IPS-15b (cell line): ENCODE results near the gene PAX2.

ENCODE experiments used
- H3K27me3 ChIP-seq: one replicate; pipeline ENCODE4 v1.6.1; 2013; ENCODE audit warnings: low read length; ENCODE audit not compliant: control insufficient read depth, insufficient read depth
- H3K36me3 ChIP-seq: one replicate; pipeline ENCODE4 v1.6.1; 2013; ENCODE audit warnings: low read length; ENCODE audit not compliant: control insufficient read depth, insufficient read depth
- H3K4me1 ChIP-seq: one replicate; pipeline ENCODE4 v1.6.1; 2013; ENCODE audit warnings: mild to moderate bottlenecking, low read length; ENCODE audit not compliant: control insufficient read depth, insufficient read depth
- H3K4me3 ChIP-seq: one replicate; pipeline ENCODE4 v1.5.1; 2013; ENCODE audit warnings: low read depth, low read length
- H3K9ac ChIP-seq: one replicate; pipeline ENCODE4 v1.6.1; 2013; ENCODE audit warnings: low read depth, mild to moderate bottlenecking, low read length
- H3K9me3 ChIP-seq: one replicate; pipeline ENCODE4 v1.6.1; 2013; ENCODE audit warnings: mild to moderate bottlenecking, low read length; ENCODE audit not compliant: control insufficient read depth, insufficient read depth

The PAX2 gene

DNA sequence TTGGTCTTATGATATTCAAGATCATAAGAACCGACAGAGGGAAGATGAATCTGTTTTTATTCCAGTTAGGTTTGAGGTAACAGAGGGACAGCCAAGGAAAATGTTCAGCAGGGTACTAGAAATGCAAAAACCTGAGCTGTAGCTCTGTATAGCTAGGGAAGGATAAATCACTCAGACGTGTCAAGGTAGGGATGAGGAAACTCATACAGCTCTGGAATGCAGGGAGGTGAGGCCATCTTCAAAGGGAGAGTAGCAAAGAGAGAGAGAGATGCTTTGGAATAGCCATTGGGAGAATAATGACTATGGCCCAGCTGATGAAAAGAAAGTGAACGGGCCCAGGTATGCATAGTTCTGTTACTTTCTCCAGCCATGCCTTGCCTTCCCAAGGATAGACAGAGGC is 77.8 kb downstream of the PAX2 start:
- no peaks in the 10 kb centered on the region for H3K9me3 ChIP-seq
- no peak overlapping the region for H3K9ac ChIP-seq
- H3K27me3 ChIP-seq = peaks cover 92% of the 10 kb centered on the region
- no peaks in the 10 kb centered on the region for H3K36me3 ChIP-seq
- no peaks in the 10 kb centered on the region for H3K4me1 ChIP-seq
- no peak overlapping the region for H3K4me3 ChIP-seq

DNA sequence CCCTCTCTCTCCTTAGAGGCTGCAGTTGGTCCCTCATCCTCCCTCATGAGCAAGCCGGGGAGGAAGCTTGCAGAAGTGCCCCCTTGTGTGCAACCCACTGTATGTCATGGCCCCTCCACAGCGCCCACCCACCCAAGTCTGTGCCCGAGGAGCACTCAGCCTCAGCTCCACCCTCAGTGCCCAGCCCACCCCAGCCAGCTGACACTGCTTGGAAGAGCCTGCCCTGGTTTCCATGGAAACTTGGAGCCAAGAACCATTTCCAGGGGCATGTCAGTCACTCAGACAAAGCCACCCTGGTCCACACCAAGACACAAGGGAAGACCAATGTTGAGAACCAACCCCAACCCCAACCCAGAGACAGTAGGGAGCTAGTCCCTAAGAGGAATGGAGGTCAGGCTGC is 79.5 kb downstream of the PAX2 start:
- Histone ChIP-seq H3K27me3 (peaks cover 97% of the 10 kb centered on the region), H3K9me3 (no peaks in the 10 kb centered on the region), H3K4me1 (no peaks in the 10 kb centered on the region), H3K4me3 (no peak overlapping the region), H3K36me3 (no peaks in the 10 kb centered on the region), H3K9ac (no peak overlapping the region)

DNA sequence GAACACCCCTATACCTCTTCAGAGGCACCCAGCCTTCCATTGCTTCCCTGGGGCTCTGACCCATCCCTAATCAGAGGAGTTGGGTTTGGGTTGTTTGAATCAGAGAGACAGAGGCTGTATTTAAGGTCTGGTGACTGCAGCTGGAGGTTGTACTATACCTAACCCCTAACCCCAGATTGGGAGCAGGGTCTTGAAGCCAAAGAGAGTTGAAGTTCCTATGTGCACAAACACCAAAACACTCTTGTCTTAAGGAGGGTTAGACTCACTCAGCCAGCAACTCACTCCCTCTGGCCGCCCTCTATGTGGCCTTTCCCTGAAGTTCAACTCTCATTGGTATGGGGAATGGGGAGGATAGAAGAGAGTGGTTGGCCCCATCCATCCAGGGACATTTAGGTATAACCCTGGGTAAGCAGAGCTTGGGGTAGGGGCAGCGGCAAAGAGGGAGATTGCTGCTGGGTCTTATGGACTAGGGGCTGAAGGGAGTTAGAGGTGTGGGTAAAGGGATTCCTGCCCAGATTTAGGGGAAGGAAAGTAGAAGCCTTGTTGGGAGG is 80.0 kb downstream of the PAX2 start:
- H3K4me1 ChIP-seq = peaks cover 3% of the 10 kb centered on the region

DNA sequence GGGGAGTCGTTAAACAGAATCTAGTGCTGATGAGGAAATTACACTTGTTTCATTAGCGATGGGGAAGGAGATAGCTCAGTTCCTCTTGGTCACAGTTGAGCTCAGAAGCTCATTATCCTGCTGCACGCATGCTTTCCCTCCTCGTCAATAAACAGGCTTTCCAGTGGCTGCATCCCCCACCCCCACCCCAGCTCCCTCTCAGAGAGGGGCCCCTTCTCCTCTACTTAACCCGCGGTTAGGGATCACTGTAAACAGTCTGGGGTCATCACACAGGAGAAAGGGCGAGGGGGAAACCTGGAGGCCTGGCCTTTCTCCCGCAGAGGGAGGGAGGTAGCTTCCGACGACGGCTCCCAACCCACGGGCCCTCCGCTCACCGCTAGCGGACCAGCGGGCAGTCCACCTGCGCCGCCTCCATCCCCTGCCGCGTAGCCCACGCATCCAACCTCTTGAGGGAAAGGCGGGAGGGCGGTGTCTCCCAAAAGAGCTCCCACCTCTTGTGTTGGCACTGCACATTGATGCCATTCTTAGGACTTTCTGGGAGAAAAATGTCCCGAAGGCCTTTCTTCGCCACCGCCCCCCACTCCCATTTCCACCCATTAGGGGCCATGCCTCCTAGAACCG is 80.8 kb downstream of the PAX2 start:
- Histone ChIP-seq H3K9me3 (no peaks in the 10 kb centered on the region), H3K9ac (no peak overlapping the region), H3K4me1 (peaks cover 3% of the 10 kb centered on the region), H3K27me3 (peaks cover 97% of the 10 kb centered on the region), H3K4me3 (peak overlapping the region; percentile 41), H3K36me3 (no peaks in the 10 kb centered on the region)

More for the DNA sequence above, 80.0 kb downstream of the PAX2 start:
- no peak overlapping the region for H3K9ac ChIP-seq
- no peaks in the 10 kb centered on the region for H3K36me3 ChIP-seq
- no peaks in the 10 kb centered on the region for H3K9me3 ChIP-seq
- peaks cover 97% of the 10 kb centered on the region for H3K27me3 ChIP-seq
- H3K4me3 ChIP-seq = no peak overlapping the region

DNA sequence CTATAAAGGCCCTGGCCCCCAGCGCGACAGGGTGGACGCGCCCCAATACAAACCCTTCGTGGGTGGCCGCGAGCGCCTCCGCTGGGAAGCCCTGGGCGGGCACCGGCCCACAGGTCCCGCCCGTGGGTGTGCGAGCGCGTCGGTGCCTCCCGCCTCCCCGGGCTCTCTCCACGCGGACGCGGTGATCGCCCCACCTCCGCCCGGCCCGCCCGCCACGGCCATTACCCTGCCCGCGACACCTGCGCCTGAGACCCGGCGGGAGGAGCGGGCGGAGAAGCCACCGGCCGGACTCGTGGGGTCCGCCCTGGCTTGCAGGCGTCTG is 81.2 kb downstream of the PAX2 start:
- Histone ChIP-seq H3K27me3 (peaks cover 97% of the 10 kb centered on the region), H3K4me3 (peak overlapping the region; percentile 41), H3K9me3 (no peaks in the 10 kb centered on the region), H3K4me1 (peaks cover 3% of the 10 kb centered on the region), H3K36me3 (no peaks in the 10 kb centered on the region), H3K9ac (no peak overlapping the region)

DNA sequence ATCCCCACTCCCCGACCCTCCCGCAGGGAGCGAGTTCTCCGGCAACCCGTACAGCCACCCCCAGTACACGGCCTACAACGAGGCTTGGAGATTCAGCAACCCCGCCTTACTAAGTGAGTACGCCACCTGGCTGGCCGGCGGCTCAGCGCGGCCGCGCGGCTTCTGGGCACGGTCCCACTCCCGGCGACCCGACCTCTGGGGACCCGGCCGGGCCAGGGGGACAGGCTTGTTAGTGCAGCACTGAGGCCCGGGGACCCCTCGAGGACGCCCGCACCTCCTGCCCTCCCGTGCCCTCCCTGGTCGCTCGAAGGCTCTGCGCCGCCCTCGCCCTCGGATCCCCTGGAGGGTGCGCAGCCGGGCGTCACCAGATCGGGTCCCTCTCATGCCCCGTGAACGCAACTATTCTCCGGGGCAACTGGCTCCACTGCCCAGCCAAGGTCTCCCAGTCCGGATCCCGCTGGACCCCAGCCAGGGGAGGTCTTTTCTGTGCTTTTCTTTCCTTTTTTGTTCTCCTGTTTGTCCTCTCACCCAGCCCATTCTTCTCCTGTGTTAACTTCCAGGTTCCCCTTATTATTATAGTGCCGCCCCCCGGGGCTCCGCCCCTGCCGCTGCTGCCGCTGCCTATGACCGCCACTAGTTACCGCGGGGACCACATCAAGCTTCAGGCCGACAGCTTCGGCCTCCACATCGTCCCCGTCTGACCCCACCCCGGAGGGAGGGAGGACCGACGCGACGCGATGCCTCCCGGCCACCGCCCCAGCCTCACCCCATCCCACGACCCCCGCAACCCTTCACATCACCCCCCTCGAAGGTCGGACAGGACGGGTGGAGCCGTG is 81.8 kb downstream of the PAX2 start:
- Histone ChIP-seq H3K36me3 (no peaks in the 10 kb centered on the region), H3K4me3 (peak overlapping the region; percentile 41), H3K9ac (no peak overlapping the region), H3K4me1 (peaks cover 3% of the 10 kb centered on the region), H3K27me3 (peaks cover 97% of the 10 kb centered on the region), H3K9me3 (no peaks in the 10 kb centered on the region)

DNA sequence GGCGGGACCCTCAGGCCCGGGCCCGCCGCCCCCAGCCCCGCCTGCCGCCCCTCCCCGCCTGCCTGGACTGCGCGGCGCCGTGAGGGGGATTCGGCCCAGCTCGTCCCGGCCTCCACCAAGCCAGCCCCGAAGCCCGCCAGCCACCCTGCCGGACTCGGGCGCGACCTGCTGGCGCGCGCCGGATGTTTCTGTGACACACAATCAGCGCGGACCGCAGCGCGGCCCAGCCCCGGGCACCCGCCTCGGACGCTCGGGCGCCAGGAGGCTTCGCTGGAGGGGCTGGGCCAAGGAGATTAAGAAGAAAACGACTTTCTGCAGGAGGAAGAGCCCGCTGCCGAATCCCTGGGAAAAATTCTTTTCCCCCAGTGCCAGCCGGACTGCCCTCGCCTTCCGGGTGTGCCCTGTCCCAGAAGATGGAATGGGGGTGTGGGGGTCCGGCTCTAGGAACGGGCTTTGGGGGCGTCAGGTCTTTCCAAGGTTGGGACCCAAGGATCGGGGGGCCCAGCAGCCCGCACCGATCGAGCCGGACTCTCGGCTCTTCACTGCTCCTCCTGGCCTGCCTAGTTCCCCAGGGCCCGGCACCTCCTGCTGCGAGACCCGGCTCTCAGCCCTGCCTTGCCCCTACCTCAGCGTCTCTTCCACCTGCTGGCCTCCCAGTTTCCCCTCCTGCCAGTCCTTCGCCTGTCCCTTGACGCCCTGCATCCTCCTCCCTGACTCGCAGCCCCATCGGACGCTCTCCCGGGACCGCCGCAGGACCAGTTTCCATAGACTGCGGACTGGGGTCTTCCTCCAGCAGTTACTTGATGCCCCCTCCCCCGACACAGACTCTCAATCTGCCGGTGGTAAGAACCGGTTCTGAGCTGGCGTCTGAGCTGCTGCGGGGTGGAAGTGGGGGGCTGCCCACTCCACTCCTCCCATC is 82.7 kb downstream of the PAX2 start:
- Histone ChIP-seq H3K9me3 (no peaks in the 10 kb centered on the region), H3K36me3 (no peaks in the 10 kb centered on the region), H3K9ac (no peak overlapping the region), H3K4me3 (peak overlapping the region; percentile 52), H3K4me1 (peaks cover 3% of the 10 kb centered on the region), H3K27me3 (peaks cover 97% of the 10 kb centered on the region)

DNA sequence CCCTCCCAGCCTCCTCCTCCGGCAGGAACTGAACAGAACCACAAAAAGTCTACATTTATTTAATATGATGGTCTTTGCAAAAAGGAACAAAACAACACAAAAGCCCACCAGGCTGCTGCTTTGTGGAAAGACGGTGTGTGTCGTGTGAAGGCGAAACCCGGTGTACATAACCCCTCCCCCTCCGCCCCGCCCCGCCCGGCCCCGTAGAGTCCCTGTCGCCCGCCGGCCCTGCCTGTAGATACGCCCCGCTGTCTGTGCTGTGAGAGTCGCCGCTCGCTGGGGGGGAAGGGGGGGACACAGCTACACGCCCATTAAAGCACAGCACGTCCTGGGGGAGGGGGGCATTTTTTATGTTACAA is 83.3 kb downstream of the PAX2 start:
- Histone ChIP-seq H3K4me3 (peak overlapping the region; percentile 52), H3K36me3 (no peaks in the 10 kb centered on the region), H3K27me3 (peaks cover 97% of the 10 kb centered on the region), H3K9ac (no peak overlapping the region), H3K9me3 (no peaks in the 10 kb centered on the region), H3K4me1 (peaks cover 3% of the 10 kb centered on the region)

DNA sequence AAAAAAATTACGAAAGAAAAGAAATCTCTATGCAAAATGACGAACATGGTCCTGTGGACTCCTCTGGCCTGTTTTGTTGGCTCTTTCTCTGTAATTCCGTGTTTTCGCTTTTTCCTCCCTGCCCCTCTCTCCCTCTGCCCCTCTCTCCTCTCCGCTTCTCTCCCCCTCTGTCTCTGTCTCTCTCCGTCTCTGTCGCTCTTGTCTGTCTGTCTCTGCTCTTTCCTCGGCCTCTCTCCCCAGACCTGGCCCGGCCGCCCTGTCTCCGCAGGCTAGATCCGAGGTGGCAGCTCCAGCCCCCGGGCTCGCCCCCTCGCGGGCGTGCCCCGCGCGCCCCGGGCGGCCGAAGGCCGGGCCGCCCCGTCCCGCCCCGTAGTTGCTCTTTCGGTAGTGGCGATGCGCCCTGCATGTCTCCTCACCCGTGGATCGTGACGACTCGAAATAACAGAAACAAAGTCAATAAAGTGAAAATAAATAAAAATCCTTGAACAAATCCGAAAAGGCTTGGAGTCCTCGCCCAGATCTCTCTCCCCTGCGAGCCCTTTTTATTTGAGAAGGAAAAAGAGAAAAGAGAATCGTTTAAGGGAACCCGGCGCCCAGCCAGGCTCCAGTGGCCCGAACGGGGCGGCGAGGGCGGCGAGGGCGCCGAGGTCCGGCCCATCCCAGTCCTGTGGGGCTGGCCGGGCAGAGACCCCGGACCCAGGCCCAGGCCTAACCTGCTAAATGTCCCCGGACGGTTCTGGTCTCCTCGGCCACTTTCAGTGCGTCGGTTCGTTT is 83.9 kb downstream of the PAX2 start:
- peaks cover 97% of the 10 kb centered on the region for H3K27me3 ChIP-seq
- H3K36me3 ChIP-seq = no peaks in the 10 kb centered on the region
- no peak overlapping the region for H3K9ac ChIP-seq
- peaks cover 3% of the 10 kb centered on the region for H3K4me1 ChIP-seq
- H3K4me3 ChIP-seq = peak overlapping the region; percentile 32
- no peaks in the 10 kb centered on the region for H3K9me3 ChIP-seq

DNA sequence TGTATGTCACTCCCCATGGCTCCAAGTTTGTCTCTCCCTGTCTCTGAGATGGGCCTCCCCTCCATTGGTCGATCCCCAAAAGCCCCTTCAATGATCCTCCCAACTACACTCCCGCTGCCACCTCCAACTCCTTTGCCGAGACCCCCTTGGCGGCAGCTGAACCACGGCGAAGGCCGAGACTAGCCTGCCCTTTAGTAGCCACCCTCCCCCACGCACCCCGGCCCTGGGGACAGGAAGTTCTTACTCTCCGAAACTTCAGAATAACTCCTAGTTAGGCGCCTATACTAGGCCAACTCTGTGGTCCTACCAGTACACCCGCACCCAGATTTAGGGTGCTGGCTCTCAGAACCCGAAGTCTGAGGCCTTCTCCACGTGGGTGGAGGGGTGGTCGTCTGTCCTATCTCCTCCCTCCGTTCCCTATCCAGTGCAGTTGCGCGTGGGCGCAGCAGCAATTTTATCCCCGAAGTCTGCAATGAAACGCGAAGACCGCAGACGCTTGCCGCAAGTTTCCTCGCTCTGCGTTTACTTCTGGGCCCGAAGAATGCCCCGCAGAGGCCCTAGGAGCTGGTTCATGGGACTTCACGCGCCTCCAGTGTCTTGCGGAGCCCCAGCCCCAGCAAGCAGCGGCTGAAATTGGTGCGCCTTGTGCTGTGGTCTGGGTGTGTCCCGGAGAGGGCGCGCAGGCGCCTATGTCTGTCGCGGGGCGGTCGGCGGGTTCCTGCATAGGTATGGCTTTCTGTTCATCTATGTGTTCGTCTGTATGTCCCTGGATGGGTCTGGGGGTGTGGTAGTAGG is 84.7 kb downstream of the PAX2 start:
- Histone ChIP-seq H3K4me3 (peak overlapping the region; percentile 32), H3K9ac (no peak overlapping the region), H3K9me3 (no peaks in the 10 kb centered on the region), H3K36me3 (no peaks in the 10 kb centered on the region), H3K27me3 (peaks cover 97% of the 10 kb centered on the region), H3K4me1 (peaks cover 3% of the 10 kb centered on the region)
